K562 (cell line): ENCODE results near the gene SGCB.

Source experiments
- ATF3 ChIP-seq, 2 experiments: fragments of 450-650 bp in 1 of 2; sonication (generic) in 1 of 2; formaldehyde crosslinking in 1 of 2; IDR thresholded peaks in 1 of 2; conservative IDR thresholded peaks in 1 of 2; 2 replicates each; pipeline versions ENCODE4 v1.6.1 to v1.8.1; 2016 to 2023; ENCODE audit warnings: mild to moderate bottlenecking in 2 of 2, moderate library complexity in 2 of 2, inconsistent platforms in 1 of 2, missing genetic modification reagents in 1 of 2
- CTCF ChIP-seq, 3 experiments: IDR thresholded peaks in 2 of 3; conservative IDR thresholded peaks in 1 of 3; 2 replicates each; pipeline ENCODE4 v1.5.1; 2011 to 2012; ENCODE audit warnings: low read length in 3 of 3, mild to moderate bottlenecking in 3 of 3, control low read depth in 2 of 3, improper control_type of control experiment in 1 of 3, inconsistent platforms in 1 of 3, low read depth in 1 of 3, mixed read lengths in 1 of 3, moderate library complexity in 1 of 3; ENCODE audit not compliant: insufficient read depth in 2 of 3
- SUPT5H ChIP-seq: fragments of 450-650 bp; IDR thresholded peaks from 2 replicates; pipeline ENCODE4 v1.6.1; 2016

GRCh38 chr4:52058275-52058674 is 20.2 kb upstream of the SGCB start:
- no peak for TF ChIP-seq CTCF (IDR thresholded peaks at IDR 0.05 in 2 of 3, conservative IDR thresholded peaks at IDR 0.05 in 1 of 3; ENCODE audit: insufficient read depth in 2 of 3, low read depth in 1 of 3, low read length in 3 of 3)
- no peak for TF ChIP-seq SUPT5H
- TF ChIP-seq ATF3 (IDR thresholded peaks at IDR 0.05), result no peak
- TF ChIP-seq ATF3 (CRISPR knock-in tag; conservative IDR thresholded peaks at IDR 0.05), result no peak
